CD4-positive, alpha-beta T cell treated with Interleukin-17A for 4 hours (primary cell): ENCODE data around the gene MTF2.
A peak's percentile ranks its signal among the peaks of the same experiment; 100 is the strongest.
"Not testable (repeated sequence)": the region's sequence is repeated elsewhere in the genome, so short reads cannot be mapped to it uniquely, and the experiment has no call there.

Experiments
- DNase-seq: peaks from one replicate; pipeline ENCODE4 v3.0.0-alpha.2; 2020; ENCODE audit warnings: mixed read lengths

Gene MTF2

DNA sequence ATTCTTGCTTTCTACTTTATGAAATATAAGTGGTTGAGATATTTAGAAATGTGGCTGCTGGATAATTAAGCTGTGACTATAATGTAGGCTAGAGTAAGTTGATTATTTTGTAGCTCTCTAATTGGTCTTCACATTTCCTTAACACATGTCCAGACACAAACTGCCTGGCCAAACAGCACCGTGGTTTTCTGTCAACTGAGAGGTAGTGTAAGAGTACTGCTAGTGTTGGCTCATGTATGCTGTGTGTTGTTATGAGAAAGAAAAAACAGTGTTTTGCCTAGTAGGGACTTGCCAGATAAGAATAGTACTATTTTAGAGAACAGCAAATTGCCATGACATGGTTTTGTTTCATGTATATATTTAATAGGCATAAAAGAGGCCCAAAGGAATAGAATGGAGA lies 64.1 kb downstream of the MTF2 start:
- DNase-seq: no peak

- DNase-seq: no peak
Observed at GRCh38 chr1:93143769-93144168, 64.7 kb downstream of the MTF2 start.

DNA sequence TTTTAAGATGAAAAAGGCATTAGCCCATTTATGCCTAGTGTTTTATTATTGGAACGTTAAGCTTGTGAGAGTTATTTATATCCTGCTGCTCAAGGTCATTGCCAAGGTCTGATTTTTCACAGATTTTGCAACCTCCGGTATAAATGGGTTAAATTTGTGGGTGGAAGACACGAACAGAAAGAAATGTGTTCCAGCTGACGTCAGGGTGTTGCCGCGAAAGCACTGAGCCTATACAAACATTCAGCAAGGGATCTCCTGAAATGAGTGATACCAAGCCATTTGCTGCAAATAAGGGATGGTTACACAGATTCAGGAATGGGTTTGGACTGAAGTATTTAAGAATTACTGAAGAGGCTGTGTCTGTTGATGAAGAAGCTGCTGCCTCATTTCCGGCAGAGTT lies 68.9 kb downstream of the MTF2 start:
- no peak for DNase-seq

DNA sequence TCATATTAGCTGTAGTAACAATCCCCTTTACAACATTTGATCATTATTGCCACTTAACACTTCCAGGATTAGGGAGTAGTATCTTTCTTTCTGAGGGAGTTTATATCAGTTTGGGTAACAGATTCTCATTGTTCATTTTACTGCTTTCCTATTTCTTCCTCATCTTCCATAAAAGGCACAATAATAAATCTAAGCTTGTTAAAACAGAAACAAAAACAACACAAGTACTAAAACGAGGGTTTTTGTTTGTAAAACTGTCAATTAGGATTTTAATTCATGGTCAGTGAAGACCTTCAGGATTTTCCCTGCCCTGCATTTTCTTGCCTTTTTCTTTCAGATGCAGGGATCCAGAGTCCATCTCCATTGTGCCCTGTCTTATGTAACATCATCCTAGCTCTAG lies 71.6 kb downstream of the MTF2 start:
- no peak for DNase-seq

- no peak for DNase-seq
Observed at GRCh38 chr1:93151474-93151873, 72.4 kb downstream of the MTF2 start.

GRCh38 chr1:93152835-93153234 lies 73.8 kb downstream of the MTF2 start:
- DNase-seq: no peak

GRCh38 chr1:93154898-93155297 lies 75.8 kb downstream of the MTF2 start:
- DNase-seq: no peak

- DNase-seq: no peak
Observed at GRCh38 chr1:93155335-93155734, 76.3 kb downstream of the MTF2 start.

- DNase-seq: no peak
Observed at GRCh38 chr1:93159337-93159736, 80.3 kb downstream of the MTF2 start.

DNA sequence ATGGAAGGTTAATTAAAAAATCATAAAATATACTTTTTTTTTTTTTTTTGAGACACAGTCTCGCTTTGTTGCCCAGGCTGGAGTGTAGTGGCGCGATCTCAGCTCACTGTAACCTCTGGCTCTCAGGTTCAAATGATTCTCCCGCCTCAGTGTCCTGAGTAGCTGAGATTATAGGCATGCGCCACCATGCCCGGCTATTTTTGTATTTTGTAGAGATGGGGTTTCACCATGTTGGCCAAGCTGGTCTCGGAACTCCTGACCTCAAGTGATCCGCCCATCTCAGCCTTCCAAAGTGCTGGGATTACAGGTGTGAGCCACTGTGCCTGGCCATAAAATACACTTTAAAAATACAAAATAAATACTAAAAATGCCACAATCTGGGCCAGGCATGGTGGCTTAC lies 84.2 kb downstream of the MTF2 start:
- DNase-seq: not testable (repeated sequence)

GRCh38 chr1:93164816-93165215 lies 85.7 kb downstream of the MTF2 start:
- no peak for DNase-seq

DNA sequence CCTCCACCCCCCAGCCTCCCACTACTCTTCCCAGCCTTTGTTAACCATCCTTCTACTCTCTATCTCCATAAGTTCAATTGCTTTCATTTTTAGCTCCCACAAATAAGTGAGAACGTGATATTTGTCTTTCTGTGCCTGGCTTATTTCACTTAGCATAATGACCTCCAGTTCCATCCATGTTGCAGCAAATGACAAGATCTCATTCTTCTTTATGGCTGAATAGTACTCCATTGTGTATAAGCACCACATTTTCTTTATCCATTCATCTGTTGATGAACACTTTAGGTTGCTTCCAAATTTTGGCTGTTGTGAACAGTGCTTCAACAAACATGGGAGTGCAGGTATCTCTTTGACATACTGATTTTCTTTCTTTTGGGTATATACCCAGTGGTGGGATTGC lies 86.8 kb downstream of the MTF2 start:
- not testable (repeated sequence) for DNase-seq

DNA sequence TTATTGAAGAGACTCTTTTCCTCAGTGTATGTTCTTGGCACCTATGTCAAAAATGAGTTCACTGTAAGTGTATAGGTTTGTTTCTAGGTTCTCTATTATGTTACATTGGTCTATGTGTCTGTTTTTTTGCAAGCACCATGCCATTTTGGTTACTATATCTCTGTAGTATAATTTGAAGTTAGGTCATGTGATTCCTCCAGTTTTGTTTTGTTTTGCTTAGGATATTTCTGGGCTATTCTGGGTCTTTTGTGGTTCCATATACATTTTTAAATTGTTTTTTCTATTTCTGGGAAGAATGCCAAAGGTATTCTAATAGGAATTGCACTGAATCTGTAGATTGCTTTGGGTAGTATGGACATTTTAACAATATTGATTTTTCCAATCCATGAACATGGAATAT lies 87.9 kb downstream of the MTF2 start:
- no peak for DNase-seq

DNA sequence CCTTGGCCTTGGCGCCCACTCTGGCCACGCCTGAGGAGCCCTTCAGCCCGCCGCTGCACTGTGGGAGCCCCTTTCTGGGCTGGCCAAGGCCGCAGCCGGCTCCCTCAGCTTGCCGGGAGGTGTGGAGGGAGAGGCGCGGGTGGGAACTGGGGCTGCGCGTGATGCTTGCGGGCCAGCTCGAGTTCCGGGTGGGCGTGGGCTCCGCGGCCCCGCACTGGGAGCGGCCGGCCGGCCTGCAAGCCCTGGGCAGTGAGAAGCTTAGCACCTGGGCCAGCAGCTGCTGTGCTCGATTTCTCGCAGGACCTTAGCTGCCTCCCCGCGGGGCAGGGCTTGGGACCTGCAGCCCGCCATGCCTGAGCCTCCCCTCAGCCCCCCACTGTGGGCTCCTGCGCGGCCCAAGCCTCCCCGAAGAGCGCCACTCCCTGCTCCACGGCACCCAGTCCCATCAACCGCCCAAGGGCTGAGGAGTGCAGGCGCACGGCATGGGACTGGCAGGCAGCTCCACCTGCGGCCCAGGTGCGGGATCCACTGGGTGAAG lies 91.1 kb downstream of the MTF2 start:
- DNase-seq: not testable (repeated sequence)

DNA sequence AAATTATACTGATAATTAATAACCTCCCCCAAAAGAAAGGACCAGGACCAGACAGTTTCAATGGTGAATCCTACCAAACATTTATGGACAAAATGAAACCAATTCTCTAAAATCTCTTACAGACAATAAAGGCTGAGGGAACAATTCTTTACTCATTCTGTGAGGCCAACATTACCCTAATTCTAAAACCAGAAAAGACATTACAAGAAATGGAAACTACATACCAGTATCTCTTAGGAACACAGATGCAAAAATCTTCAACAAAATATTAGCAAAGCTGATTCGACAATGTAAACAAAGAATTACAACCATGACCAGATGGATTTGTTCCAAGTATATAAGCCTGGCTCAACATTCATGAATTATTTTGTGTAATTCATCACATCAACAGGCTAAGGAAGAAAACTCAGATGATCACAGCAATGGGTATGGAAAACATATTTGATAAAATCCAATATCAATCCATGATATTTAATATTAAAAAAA lies 92.5 kb downstream of the MTF2 start:
- no peak for DNase-seq

DNA sequence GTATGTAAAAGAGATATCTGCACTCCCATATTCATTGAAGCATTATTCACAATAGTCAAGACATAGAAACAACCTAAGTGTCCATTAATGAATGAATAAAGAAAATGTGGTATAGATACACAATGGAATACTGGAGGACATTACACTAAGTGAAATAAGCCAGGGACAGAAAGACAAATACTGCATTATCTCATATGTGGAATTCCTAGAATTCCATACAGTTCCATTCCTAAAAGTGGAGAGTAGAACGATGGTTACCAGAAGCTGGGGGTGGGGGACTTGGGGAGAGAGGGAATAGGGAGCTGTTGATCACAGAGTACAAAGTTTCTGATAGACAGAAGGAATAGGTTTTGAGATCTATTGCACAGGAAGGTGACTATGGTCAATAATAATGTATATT lies 93.7 kb downstream of the MTF2 start:
- DNase-seq: no peak

DNA sequence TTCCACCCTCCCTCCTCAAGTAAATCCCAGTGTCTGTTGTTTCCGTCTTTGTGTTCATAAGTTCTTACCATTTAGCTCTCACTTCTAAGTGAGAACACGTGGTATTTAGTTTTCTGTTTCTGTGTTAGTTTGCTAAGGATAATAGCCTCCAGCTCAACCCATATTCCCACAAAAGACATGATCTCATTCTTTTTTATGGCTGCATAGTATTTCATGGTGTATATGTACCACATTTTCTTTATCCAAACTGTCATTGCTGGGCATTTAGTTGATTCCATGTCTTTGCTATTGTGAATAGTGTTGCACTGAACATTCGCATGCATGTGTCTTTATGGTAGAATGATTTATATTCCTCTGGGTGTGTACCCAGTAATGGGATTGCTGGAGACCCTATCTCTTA lies 95.6 kb downstream of the MTF2 start:
- DNase-seq: not testable (repeated sequence)

DNA sequence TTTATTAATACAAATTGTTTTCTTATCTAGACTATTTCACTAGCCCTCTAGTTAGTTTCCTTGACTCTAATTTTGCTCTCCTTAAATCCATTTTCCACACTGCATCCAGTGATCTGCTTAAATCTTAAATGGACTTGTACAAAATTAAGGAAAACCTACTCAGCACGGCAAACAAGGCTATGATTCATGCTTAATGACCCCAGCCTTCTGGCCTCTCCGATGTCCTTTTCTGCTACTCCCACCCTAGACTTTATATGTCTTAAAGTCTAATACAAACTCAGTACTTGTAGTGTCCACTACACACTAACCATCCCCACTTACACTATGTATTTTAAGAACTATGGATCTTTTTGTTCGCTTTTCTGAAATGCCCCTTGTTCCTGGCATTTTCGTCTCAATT lies 98.9 kb downstream of the MTF2 start:
- DNase-seq: no peak

DNA sequence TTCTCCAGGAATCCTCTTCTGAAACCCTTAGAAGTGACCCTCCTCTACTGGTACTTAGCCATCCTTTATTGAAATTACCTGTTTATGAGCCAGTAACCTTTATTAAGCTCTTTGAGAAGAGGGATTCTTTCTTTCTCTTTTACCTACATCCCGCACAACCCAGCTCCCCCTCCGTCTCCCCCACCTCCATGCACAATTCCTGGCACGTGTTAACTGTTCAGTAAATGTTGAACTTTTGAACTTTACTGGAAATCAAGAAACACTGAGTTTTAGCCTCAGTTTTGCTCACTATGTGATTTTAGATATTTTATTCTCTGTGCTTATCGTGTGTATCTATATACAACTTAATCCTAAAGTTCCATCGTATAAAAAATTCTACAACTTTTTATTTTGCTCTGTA lies 99.3 kb downstream of the MTF2 start:
- DNase-seq: no peak

- DNase-seq: peak; percentile 95
Observed at GRCh38 chr1:93179886-93180722, 101.0 kb downstream of the MTF2 start, which contains the start of gene TMED5. TMED5 (minus strand) TSS chr1:93180413; CDS start chr1:93180242, 171 bp downstream.

- peak; percentile 71 for DNase-seq
Observed at GRCh38 chr1:93180723-93181613, 101.9 kb downstream of the MTF2 start, which contains the start of gene CCDC18. CCDC18 (plus strand) TSS chr1:93180724; CDS start chr1:93183362, 2,638 bp downstream.

- no peak for DNase-seq
Observed at GRCh38 chr1:93186667-93187066, 107.6 kb downstream of the MTF2 start.
